C4-2B (cell line): ENCODE results near the gene STAG1.
A peak's percentile ranks its signal among the peaks of the same experiment; 100 is the strongest.
"Not testable (repeated sequence)": the region's sequence is repeated elsewhere in the genome, so short reads cannot be mapped to it uniquely, and the experiment has no call there.

ENCODE experiments used
- H3K27ac ChIP-seq: fragments of 450-650 bp; 2 replicates; pipeline ENCODE4 v1.5.1; 2017
- CTCF ChIP-seq: fragments of 450-650 bp; conservative IDR thresholded peaks from 2 replicates; pipeline ENCODE4 v1.5.1; 2017; ENCODE audit warnings: mild to moderate bottlenecking
- ZFX ChIP-seq: fragments of 450-650 bp; IDR thresholded peaks from 2 replicates; pipeline ENCODE4 v1.6.1; 2017

STAG1 gene

DNA sequence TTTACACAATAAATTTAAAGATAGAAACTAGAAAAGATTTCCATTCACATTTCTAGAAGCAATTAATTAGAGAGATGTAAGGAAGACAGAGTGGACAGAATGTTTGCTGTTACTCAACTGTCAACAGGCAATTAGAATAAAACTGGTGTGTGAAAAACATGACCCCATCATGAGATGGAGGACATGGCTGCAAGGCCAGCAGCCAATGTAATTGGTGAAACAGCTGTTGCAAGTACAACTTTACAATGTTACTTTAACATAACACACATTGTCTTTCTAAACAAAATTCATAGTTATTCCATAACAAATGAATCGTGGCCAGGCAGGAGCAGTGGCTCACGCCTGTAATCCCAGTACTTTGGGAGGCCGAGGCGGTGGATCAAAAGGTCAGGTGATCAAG is 28.6 kb upstream of the STAG1 start:
- TF ChIP-seq CTCF: no peak
- no peak for TF ChIP-seq ZFX
- H3K27ac ChIP-seq: no peak overlapping the region

GRCh38 chr3:136778865-136779264 is 26.7 kb upstream of the STAG1 start:
- TF ChIP-seq ZFX: no peak
- TF ChIP-seq CTCF: no peak
- H3K27ac ChIP-seq: no peak overlapping the region

GRCh38 chr3:136772709-136773108 is 20.5 kb upstream of the STAG1 start:
- TF ChIP-seq CTCF: no peak
- TF ChIP-seq ZFX: no peak
- no peak overlapping the region for H3K27ac ChIP-seq

DNA sequence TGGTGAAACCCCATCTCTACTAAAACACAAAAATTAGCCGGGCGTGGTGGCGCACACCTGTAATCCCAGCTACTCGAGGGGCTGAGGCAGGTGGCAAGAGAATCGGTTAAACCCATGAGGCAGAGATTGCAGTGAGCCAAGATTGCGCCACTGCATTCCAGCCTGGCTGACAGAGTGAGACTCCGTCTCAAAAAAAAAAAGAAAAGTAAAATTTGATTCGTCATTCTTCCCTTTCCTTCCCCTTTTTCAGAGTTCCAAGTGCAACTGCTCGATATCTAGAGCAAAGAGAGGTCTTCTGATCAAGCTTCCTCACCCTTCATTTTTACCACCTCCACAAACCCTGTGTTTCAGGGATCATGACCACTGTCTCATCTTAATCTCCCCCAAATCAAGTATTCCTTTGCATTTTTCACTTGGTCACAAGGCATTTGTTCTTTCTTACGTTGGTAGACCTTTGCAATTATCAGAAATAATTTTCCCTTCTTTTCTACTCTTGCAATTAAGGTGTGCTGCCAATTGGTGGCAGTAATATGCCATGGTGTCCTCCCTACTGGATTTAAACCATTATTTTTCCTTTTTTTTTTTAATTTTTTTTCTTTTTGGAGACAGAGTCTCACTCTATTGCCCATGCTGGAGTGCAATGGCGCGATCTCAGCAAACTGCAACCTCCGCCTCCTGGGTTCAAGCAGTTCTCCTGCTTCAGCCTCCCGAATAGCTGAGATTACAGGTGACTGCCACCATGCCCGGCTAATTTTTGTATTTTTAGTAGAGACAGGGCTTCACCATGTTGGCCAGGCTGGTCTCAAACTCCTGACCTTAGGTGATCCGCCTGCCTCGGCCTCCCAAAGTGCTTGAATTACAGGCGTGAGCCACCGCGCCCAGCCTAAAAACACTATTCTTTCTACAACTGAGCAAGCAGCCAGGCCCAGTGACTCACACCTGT is 6.3 kb upstream of the STAG1 start:
- H3K27ac ChIP-seq: not testable (repeated sequence)

DNA sequence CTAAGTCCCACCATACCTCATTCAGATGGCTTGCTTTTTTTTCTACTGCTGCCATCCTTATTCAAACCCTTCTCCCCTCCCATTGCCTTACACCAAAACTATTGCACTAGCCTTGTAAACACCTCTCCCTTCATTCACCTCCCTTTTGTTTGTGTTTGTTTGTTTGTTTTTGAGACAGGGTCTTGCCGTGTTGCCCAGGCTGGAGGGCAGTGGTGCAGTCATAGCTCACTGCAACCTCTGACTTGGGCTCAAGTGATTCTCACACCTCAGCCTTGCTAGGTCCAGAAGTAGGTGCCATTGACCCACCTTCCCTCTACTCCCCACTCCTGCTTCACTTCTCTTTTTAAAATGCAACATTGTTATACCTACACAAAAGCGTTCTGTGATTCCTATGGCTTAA is 3.0 kb upstream of the STAG1 start:
- TF ChIP-seq CTCF (no peak), ZFX (no peak)

More for the DNA sequence above, 6.3 kb upstream of the STAG1 start:
- peak; percentile 88 for TF ChIP-seq CTCF

DNA sequence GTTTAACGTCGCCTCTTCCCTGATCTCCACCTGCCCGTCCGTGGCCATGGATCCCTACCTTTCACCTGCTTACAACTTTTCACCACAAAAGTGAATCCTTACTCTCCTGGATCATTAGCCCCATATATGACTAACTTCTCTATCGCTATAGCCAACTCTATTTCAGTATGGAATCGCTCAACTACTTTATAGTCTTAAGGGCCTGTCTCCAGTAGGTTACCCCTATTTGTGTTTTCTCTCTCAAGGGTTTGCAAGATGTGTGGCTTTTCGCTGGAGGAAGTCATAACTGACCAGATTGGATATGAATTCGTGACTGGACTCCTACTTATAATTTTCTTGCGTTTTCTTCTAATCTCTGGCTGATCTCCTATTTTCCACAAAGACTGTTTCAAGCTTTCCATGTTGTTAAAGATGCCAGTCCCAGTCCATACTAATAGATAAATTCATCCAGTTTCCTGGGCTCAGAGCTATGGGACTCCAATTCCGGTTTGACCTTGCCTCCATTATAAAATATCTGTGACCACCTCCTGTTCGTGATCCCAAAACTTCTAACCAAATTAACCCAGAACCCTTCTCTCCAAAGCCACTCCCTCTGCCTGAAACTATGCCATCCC is 1.3 kb upstream of the STAG1 start:
- H3K27ac ChIP-seq: peak overlapping the region; percentile 97

More for the DNA sequence above, 3.0 kb upstream of the STAG1 start:
- H3K27ac ChIP-seq: no peak overlapping the region

More for the DNA sequence above, 1.3 kb upstream of the STAG1 start:
- TF ChIP-seq CTCF (no peak), ZFX (no peak)
